Left kidney (tissue), 2 donors: ENCODE data around the gene FERMT1. TPM values are rescaled to one million over a fixed set of nuclear protein-coding genes. Genes with fewer than 3 reads are reported as not detected.
"Not testable (repeated sequence)": the region's sequence is repeated elsewhere in the genome, so short reads cannot be mapped to it uniquely, and the experiment has no call there.

Experiments used
- DNase-seq: peaks from one replicate; pipeline ENCODE4 v3.0.0-alpha.2; 2013
- polyA plus RNA-seq: library from polyadenylated mRNA; unstranded; fragments of 120-200 nt; gene quantifications from one replicate; pipeline ENCODE4 v1.2.1, GENCODE V29; 2013; ENCODE audit not compliant: insufficient read length

FERMT1 gene
- polyA plus RNA-seq, 1 donor: 5.4 TPM

- DNase-seq: no peak
Observed at GRCh38 chr20:6116758-6117157, 6.1 kb downstream of the FERMT1 start.

- DNase-seq: no peak
Observed at GRCh38 chr20:6115221-6115895, 7.5 kb downstream of the FERMT1 start.

GRCh38 chr20:6114696-6115095, 8.1 kb downstream of the FERMT1 start:
- no peak for DNase-seq

DNA sequence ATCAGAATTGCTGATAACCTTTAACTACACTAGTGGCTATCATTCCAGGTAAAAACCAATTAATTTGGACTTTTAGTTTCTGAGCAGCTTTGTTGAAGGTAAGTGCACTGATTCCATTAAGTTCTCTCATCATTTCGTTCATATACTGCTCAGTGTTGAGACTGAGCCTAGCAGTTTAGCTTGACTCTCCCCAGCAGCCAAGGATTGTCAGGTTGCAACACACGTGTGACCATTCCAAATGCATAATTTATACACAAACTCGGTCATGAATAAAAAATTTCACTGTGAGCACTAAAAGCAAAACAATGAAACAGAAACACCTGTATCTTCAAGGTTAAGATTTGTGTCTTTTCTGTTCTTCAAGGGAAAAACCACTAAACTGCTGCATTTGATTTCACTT, 8.9 kb downstream of the FERMT1 start:
- no peak for DNase-seq

DNA sequence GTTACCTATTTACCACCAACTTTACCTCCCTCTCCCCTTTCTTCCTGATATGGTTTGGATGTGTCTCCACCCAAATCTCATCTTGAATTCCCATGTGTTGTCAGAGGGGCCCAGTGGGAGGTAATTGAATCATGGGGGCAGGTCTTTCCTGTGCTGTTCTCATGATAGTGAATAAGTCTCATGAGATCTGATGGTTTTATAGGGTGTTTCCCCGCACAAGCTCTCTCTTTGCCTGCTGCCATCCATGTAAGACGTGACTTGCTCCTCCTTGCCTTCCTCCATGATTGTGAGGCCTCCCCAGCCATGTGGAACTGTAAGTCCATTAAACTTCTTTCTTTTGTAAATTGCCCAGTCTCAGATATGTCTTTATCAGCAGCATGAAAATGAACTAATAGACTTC, 9.9 kb downstream of the FERMT1 start:
- DNase-seq: not testable (repeated sequence)

DNA sequence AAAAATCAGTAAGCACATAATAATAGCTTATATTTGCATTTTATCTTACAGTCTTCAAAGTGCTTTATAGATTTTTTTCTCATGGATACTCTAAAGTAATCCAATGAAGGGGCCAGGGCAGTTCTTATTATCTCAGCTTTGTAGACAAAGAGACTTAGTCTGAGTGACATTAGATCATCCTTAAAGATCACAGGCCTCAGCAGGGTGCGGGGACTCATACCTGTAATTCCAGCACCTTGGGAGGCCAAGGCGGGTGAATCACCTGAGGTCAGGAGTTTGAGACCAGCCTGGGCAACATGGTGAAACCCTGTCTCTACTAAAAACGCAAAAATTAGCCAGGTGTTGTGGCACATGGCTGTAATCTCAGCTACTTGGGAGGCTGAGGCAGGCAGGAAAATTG, 14.5 kb downstream of the FERMT1 start:
- DNase-seq: no peak

GRCh38 chr20:6104493-6105188, 18.2 kb downstream of the FERMT1 start:
- no peak for DNase-seq

DNA sequence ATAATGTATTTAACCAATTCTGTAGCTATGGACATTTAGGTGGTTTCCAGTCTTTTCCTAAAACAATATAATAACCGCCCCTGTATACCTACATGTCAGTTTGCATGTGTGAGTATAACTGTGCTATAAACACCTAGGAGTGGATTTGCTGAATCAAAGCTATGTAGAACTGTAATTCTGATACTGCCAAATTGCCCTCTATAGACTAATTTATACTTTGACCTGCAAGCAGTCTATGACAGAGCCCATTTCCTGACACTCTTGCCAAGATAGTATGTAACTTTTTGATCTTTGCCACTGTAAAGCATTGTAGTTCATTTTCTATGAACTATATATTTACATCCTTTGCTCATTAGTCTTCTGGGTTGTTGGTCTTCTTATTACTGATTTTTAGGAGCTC, 19.5 kb downstream of the FERMT1 start:
- DNase-seq: no peak

GRCh38 chr20:6101346-6101745, 21.5 kb downstream of the FERMT1 start:
- no peak for DNase-seq

GRCh38 chr20:6100246-6100645, 22.6 kb downstream of the FERMT1 start:
- no peak for DNase-seq

DNA sequence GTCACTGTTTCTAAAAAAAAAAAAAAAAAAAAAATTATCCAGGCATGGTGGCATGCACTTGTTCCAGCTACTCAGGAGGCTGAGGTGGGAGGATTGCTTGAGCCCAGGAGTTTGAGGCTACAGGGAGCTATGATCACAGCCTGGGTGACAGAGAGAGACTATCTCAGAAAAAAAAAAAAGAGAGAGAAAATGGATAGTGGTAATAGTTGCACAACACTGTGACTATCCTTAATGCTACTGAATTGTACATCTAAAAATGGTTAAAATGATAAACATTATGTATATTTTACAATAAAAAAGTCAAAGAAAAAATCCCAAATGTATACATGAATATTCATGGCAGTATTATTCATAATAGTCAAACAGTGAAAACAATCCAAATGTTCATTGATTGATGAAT, 23.0 kb downstream of the FERMT1 start:
- no peak for DNase-seq

- no peak for DNase-seq
Observed at GRCh38 chr20:6095409-6095808, 27.4 kb downstream of the FERMT1 start.

GRCh38 chr20:6094565-6094964, 28.3 kb downstream of the FERMT1 start:
- DNase-seq: no peak

DNA sequence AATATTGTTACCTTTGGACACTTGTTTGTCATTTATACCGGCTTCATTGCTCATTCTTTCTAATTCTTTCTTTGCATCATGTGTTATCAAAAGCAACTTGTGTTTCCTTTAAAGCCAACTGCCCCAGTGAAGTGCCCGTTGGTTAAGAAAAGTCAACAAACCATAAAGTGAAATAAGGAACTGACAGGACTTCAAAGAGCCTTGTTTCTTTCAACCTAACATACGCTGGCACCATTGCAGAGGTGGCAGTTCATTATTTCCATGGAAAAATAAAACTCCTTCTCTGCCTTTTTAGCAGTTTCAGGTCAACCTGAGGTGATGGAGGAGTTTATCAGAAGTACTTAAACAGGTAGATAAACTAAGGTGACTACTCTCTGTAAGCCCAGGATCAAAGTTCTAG, 28.8 kb downstream of the FERMT1 start:
- DNase-seq: no peak

- no peak for DNase-seq
Observed at GRCh38 chr20:6091661-6092060, 31.2 kb downstream of the FERMT1 start.

DNA sequence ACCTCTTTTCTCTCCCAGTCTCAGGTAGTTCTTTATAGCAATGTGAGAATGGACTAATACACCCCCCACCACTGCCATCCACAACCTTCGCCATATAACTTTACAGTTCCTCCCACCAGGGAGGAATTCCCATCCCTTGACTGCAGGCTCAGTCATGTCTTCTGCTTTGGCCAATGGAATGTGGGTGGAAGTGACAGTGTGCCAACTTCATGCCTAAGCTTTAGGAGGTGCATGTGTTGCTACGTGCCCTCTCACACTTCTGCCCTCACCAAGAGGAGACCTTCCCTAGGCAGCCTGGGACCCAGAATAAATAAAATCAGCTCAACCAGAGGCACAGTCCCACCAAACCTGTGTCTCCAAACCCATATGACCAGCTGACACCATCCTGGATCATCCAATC, 36.0 kb downstream of the FERMT1 start:
- no peak for DNase-seq

- DNase-seq: no peak
Observed at GRCh38 chr20:6083926-6084325, 38.9 kb downstream of the FERMT1 start.

DNA sequence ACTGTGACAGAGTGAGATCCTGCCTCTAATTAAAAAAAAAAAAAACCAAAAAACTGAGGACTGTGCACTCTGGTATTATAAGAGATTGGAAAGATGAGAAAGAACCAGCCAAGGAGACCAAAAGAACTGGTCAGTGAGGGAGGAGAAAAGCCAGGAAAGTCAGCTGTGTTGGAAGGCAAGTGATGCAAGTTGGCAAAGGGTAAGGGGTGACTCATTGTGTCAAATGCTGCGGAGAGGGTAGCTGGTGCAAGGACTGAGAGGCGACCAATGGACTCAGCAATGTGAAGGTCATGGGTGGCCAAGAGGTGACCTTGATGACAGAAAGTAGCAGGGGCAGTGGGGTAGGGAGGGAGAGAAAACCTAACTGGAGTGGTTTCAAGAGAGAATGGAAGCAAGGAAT, 41.6 kb downstream of the FERMT1 start:
- no peak for DNase-seq

GRCh38 chr20:6079016-6079415, 43.8 kb downstream of the FERMT1 start:
- no peak for DNase-seq

GRCh38 chr20:6075428-6076219, 47.2 kb downstream of the FERMT1 start:
- DNase-seq: no peak

- no peak for DNase-seq
Observed at GRCh38 chr20:6074784-6075183, 48.0 kb downstream of the FERMT1 start.

DNA sequence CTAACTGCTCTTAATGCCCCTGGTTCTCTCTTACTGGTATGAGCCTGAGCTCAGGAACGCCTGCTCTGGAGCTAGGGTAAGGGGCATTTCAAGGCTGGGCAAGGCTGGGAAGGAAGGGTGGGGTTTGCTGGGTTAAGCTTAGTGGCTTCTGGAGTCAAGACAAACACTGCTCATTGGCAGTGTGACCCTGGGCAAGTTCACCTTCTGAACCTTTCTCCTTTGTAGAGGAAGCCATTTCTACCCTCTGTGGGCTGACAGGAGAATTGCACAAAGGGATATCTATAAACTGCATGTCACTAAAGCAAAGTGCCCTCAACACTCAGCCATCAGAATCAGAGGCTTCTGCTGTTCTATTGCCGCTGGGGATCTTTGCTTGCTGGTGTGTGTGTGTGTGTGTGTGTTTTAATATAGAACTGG, 48.7 kb downstream of the FERMT1 start:
- DNase-seq: no peak
